Fibroblast of lung (primary cell): ENCODE measurements around the gene CFH.

ENCODE experiments used
- CTCF ChIP-seq, 2 donors: IDR thresholded peaks in 1 of 2; conservative IDR thresholded peaks in 1 of 2; 1 replicate in 1 of 2; 2 replicates in 1 of 2; pipeline ENCODE4 v1.5.1; 2011 to 2012; ENCODE audit warnings: low read length in 2 of 2, control low read depth in 1 of 2, inconsistent platforms in 1 of 2, low read depth in 1 of 2, mild to moderate bottlenecking in 1 of 2
- EZH2 ChIP-seq: IDR thresholded peaks from 2 replicates; pipeline ENCODE4 v1.5.1; 2012; ENCODE audit warnings: low read length, control low read depth, mild to moderate bottlenecking; ENCODE audit errors: missing control alignments

GRCh38 chr1:196608390-196609369, 43.2 kb upstream of the CFH start, which contains the start of gene KCNT2:
- TF ChIP-seq CTCF (conservative IDR thresholded peaks at IDR 0.05 in 1 of 2, IDR thresholded peaks at IDR 0.05 in 1 of 2; ENCODE audit: low read depth in 1 of 2, low read length in 2 of 2), result no peak
- TF ChIP-seq EZH2, result no peak
